Smooth muscle cell (in vitro differentiated cells): Measurements from ENCODE around the gene CAMK2D. TPM values are rescaled to one million over a fixed set of nuclear protein-coding genes. Genes with fewer than 3 reads are reported as not detected.

Experiments used
- DNase-seq: peaks from one replicate; lab custom pipeline; 2025; ENCODE audit not compliant: unreplicated experiment; lab: John Stamatoyannopoulos, UW
- H2AFZ ChIP-seq: fragments of 200-600 bp; sonication (generic); 2 replicates; pipeline ENCODE4 v1.6.0; 2016; ENCODE audit warnings: antibody characterized with exemption, low read depth, mild to moderate bottlenecking
- H3F3A ChIP-seq: fragments of 200-600 bp; sonication (generic); 2 replicates; pipeline ENCODE4 v1.6.0; 2017; ENCODE audit warnings: antibody characterized with exemption, low read depth
- H3K27ac ChIP-seq: fragments of 200-600 bp; sonication (generic); 2 replicates; pipeline ENCODE4 v1.5.1; 2016; ENCODE audit warnings: low read depth, mild to moderate bottlenecking
- H3K27me3 ChIP-seq: fragments of 200-600 bp; sonication (generic); 2 replicates; pipeline ENCODE4 v1.6.1; 2016; ENCODE audit warnings: low read depth, mild to moderate bottlenecking
- H3K36me3 ChIP-seq: fragments of 200-600 bp; sonication (generic); 2 replicates; pipeline ENCODE4 v1.5.1; 2016; ENCODE audit warnings: low read depth
- H3K4me1 ChIP-seq: fragments of 200-600 bp; sonication (generic); 2 replicates; pipeline ENCODE4 v1.5.1; 2016; ENCODE audit warnings: low read depth
- H3K4me2 ChIP-seq: fragments of 200-600 bp; sonication (generic); 2 replicates; pipeline ENCODE4 v1.6.0; 2016; ENCODE audit warnings: mild to moderate bottlenecking
- H3K4me3 ChIP-seq: fragments of 200-600 bp; sonication (generic); 2 replicates; pipeline ENCODE4 v1.5.1; 2016; ENCODE audit warnings: mild to moderate bottlenecking
- H3K79me2 ChIP-seq: fragments of 200-600 bp; sonication (generic); 2 replicates; pipeline ENCODE4 v1.6.0; 2016; ENCODE audit warnings: low read depth, mild to moderate bottlenecking
- H3K9ac ChIP-seq: fragments of 200-600 bp; sonication (generic); 2 replicates; pipeline ENCODE4 v1.6.0; 2016; ENCODE audit warnings: low read depth
- H3K9me3 ChIP-seq: fragments of 200-600 bp; sonication (generic); replicated peaks from 2 replicates; pipeline ENCODE4 v1.5.1; 2016; ENCODE audit warnings: low read depth
- H4K20me1 ChIP-seq: fragments of 200-600 bp; sonication (generic); 2 replicates; pipeline ENCODE4 v1.6.0; 2016; ENCODE audit warnings: low read depth
- WGBS: methylation state at CpG from one replicate; pipeline ENCODE4 v1.1.7; 2016; ENCODE audit warnings: low lambda C conversion rate; 5-methylcytosine and 5-hydroxymethylcytosine counted together
- polyA plus RNA-seq: library from polyadenylated mRNA; unstranded; fragments of >200 nt; fragmentation: Nextera tagmentation; extraction: Ambion mirVana; gene quantifications from 2 replicates; pipeline ENCODE4 v1.2.1, GENCODE V29; 2016
- total RNA-seq: library from RNA; depleted of rRNA; stranded (reverse); fragments of >200 nt; gene quantifications from 2 replicates; pipeline ENCODE4 v1.2.3, GENCODE V29; 2014
- TF ChIP-seq, protein P1 (sequence below): fragments of 200-600 bp; sonication (generic); IDR thresholded peaks from 2 replicates; pipeline ENCODE4 v1.5.1; 2017; ENCODE audit warnings: borderline replicate concordance, mild to moderate bottlenecking, antibody characterized with exemption; ENCODE audit not compliant: insufficient read depth, poor library complexity, severe bottlenecking

The CAMK2D gene
- total and polyA plus RNA-seq, 2 experiments from 2014 or later = 17.2 to 36.0 TPM

DNA sequence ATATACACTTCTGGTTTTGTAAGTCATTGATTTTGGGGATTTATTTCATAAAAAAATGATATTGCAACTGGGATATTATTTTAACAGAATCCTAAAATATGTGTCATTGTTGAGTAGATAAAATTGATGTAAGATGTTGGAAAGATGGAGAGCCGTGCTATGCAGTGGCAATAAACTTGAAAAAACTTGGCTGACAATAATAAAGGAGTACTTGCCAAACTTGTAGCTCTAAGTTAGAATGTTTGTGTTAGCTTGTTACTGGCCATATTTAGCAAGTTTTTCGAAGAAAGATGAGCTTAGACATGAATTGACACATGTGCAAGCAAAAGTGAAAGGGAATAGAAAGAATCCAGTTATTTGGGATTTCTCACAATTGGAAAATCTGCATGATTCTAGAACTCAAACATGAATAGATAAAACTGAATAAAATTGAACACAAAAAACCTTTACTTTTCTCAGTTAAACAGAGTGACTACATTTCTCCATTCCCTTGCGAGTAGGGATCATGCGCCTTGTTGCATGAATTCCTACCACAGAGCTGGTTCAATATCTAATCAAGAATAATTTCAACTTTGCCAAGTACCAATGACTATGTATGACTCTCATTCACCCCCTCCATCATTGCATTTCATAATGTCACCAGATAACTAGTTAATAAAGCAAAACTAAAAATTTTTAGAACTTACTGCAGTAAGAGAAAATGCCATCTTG lies 327.8 kb downstream of the CAMK2D start:
- Histone ChIP-seq H3K9me3 (peaks cover 3% of the 10 kb centered on the region), H4K20me1 (no peaks in the 10 kb centered on the region), H3K4me2 (no peak overlapping the region), H3F3A (peaks cover 7% of the 10 kb centered on the region), H3K36me3 (no peaks in the 10 kb centered on the region), H3K4me3 (no peak overlapping the region), H3K27ac (no peak overlapping the region), H3K27me3 (no peaks in the 10 kb centered on the region), H3K79me2 (no peaks in the 10 kb centered on the region), H3K4me1 (peaks cover 11% of the 10 kb centered on the region), H3K9ac (no peak overlapping the region), H2AFZ (no peak overlapping the region)
- DNase-seq = no peak
- WGBS = 96% methylated on average over 4 of the region's 4 CpGs
- TF ChIP-seq, protein P1, sequence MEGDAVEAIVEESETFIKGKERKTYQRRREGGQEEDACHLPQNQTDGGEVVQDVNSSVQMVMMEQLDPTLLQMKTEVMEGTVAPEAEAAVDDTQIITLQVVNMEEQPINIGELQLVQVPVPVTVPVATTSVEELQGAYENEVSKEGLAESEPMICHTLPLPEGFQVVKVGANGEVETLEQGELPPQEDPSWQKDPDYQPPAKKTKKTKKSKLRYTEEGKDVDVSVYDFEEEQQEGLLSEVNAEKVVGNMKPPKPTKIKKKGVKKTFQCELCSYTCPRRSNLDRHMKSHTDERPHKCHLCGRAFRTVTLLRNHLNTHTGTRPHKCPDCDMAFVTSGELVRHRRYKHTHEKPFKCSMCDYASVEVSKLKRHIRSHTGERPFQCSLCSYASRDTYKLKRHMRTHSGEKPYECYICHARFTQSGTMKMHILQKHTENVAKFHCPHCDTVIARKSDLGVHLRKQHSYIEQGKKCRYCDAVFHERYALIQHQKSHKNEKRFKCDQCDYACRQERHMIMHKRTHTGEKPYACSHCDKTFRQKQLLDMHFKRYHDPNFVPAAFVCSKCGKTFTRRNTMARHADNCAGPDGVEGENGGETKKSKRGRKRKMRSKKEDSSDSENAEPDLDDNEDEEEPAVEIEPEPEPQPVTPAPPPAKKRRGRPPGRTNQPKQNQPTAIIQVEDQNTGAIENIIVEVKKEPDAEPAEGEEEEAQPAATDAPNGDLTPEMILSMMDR = no peak

DNA sequence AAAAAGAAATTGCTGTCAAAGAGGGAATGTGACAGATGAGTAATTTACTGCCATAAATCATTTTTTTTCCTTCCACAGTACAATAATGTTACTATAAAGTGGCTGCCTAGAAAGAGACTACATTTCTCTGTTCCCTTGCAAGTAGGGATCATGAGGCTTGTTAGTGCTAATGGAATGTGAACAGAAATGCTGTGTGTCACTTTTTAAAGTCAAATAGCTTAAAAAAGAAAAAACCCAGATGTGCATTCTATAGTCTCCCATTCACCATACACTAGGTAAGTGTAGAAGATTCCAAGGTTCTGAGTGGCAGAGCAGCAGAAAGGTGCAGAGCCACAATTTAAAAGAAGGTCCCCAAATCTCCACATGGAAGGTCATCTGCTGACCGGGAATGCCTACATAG lies 328.4 kb downstream of the CAMK2D start:
- Histone ChIP-seq H3K79me2 (no peaks in the 10 kb centered on the region), H3K36me3 (no peaks in the 10 kb centered on the region), H3K4me3 (no peak overlapping the region), H4K20me1 (no peaks in the 10 kb centered on the region), H2AFZ (no peak overlapping the region), H3F3A (peaks cover 7% of the 10 kb centered on the region), H3K4me1 (peaks cover 11% of the 10 kb centered on the region), H3K4me2 (no peak overlapping the region), H3K27me3 (no peaks in the 10 kb centered on the region), H3K9ac (no peak overlapping the region), H3K27ac (no peak overlapping the region), H3K9me3 (peaks cover 3% of the 10 kb centered on the region)
- TF ChIP-seq, protein P1 = no peak
- no peak for DNase-seq
- 95% methylated on average over 1 of the region's 1 CpG for WGBS

DNA sequence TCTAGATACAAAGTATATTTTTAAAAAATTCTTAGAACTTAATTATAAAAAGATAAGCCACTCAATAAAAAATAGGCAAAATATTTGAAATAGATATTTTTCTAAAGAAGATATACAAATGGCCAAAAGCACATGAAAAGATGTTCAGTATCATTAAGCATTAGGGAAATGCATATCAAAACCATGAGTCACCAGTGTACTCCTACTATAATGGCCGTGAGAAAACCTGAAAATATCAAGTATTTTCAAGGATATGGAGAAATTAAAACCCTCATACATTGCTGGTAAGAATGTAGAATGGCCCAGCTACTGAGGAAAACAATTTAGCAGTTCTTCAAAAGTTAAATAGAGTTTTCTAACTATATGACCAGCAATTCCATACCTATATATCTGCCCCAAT lies 337.9 kb downstream of the CAMK2D start:
- no peak for DNase-seq
- TF ChIP-seq, protein P1 = no peak
- WGBS = 60% methylated on average over 1 of the region's 1 CpG
- Histone ChIP-seq H4K20me1 (no peaks in the 10 kb centered on the region), H3K79me2 (no peaks in the 10 kb centered on the region), H3K36me3 (no peaks in the 10 kb centered on the region), H3F3A (no peaks in the 10 kb centered on the region), H3K27ac (no peak overlapping the region), H3K4me2 (no peak overlapping the region), H3K9ac (no peak overlapping the region), H3K4me1 (no peaks in the 10 kb centered on the region), H3K9me3 (no peaks in the 10 kb centered on the region), H3K4me3 (no peak overlapping the region), H3K27me3 (no peaks in the 10 kb centered on the region), H2AFZ (no peak overlapping the region)

DNA sequence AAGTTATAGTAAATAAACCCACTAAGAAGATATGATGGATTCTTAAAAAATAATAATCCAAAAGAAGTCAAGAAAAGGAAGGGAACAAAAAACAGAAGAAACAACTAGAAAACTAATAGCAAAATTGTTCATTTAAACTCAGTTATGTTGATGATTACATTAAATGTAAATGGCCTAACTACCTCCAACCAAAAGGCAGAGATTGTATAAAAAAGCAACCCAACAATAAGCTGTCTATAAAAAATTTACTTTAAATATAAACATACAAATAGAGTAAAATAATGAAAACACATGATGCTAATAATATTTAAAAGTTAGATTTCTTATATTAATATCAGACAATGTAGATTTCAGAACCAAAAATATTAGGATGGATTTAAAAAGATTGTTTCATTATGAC lies 340.6 kb downstream of the CAMK2D start:
- DNase-seq = no peak
- Histone ChIP-seq H2AFZ (no peak overlapping the region), H3K36me3 (no peaks in the 10 kb centered on the region)

More for the DNA sequence above, 340.6 kb downstream of the CAMK2D start:
- no peak overlapping the region for H3K9ac ChIP-seq
- no peaks in the 10 kb centered on the region for H3F3A ChIP-seq
- H4K20me1 ChIP-seq = no peaks in the 10 kb centered on the region
- H3K27ac ChIP-seq = no peak overlapping the region
- no peaks in the 10 kb centered on the region for H3K27me3 ChIP-seq
- H3K79me2 ChIP-seq = no peaks in the 10 kb centered on the region
- no peaks in the 10 kb centered on the region for H3K9me3 ChIP-seq
- H3K4me3 ChIP-seq = no peak overlapping the region
- TF ChIP-seq, protein P1 = no peak
- H3K4me2 ChIP-seq = no peak overlapping the region
- no peaks in the 10 kb centered on the region for H3K4me1 ChIP-seq
